Adipose tissue (tissue), 3 donors: ENCODE data around the gene FSD1. TPM values are rescaled to one million over a fixed set of nuclear protein-coding genes. Genes with fewer than 3 reads are reported as not detected.
"Not testable (repeated sequence)": the region's sequence is repeated elsewhere in the genome, so short reads cannot be mapped to it uniquely, and the experiment has no call there.

Source experiments
- H3K27ac ChIP-seq: one replicate; pipeline ENCODE4 v1.5.1; 2013; ENCODE audit warnings: low read depth, low read length
- WGBS, 3 donors: extraction: QIAGEN DNeasy Blood & Tissue Kit; methylation state at CpG; one replicate each; pipeline ENCODE4 v1.1.7; 2013; 5-methylcytosine and 5-hydroxymethylcytosine counted together
- polyA plus RNA-seq, 3 donors: library from polyadenylated mRNA; stranded (reverse); fragments of 200-250 nt; gene quantifications; one replicate each; pipeline ENCODE4 v1.2.3, GENCODE V29; 2013
- donor health status: healthy with polysubstance abuse.
- donor health status: Bipolar disorder and iron deficiency.
- donor health status: healthy.

The FSD1 gene
- polyA plus RNA-seq, 3 donors, result 0.12 TPM; not detected in 1

- no peak overlapping the region for H3K27ac ChIP-seq
- 2 to 3% (median 3%) methylated on average over 40 to 71 of the region's 71 CpGs for WGBS, 3 donors
Measured at GRCh38 chr19:4279530-4280422, 24.6 kb upstream of the FSD1 start.

- 33 to 52% (median 36%) methylated on average over 20 of the region's 20 CpGs for WGBS, 3 donors
- no peak overlapping the region for H3K27ac ChIP-seq
Measured at GRCh38 chr19:4284176-4284958, 20.0 kb upstream of the FSD1 start.

GRCh38 chr19:4284974-4285373 is 19.4 kb upstream of the FSD1 start:
- H3K27ac ChIP-seq, result no peak overlapping the region
- WGBS, 3 donors, result 66 to 76% (median 73%) methylated on average over 6 of the region's 6 CpGs

GRCh38 chr19:4286141-4286540 is 18.3 kb upstream of the FSD1 start:
- 74 to 90% (median 88%) methylated on average over 4 of the region's 4 CpGs for WGBS, 3 donors
- not testable (repeated sequence) for H3K27ac ChIP-seq

GRCh38 chr19:4288091-4288777 is 16.2 kb upstream of the FSD1 start:
- WGBS, 3 donors, result 76 to 82% (median 81%) methylated on average over 16 of the region's 16 CpGs
- no peak overlapping the region for H3K27ac ChIP-seq

GRCh38 chr19:4291184-4291732 is 13.1 kb upstream of the FSD1 start:
- no peak overlapping the region for H3K27ac ChIP-seq
- WGBS, 3 donors, result 56 to 85% (median 77%) methylated on average over 8 of the region's 8 CpGs

GRCh38 chr19:4292515-4292914 is 11.9 kb upstream of the FSD1 start:
- WGBS, 3 donors, result 80 to 88% (median 86%) methylated on average over 15 of the region's 15 CpGs
- no peak overlapping the region for H3K27ac ChIP-seq

- no peak overlapping the region for H3K27ac ChIP-seq
- WGBS, 3 donors, result 38 to 53% (median 53%) methylated on average over 10 of the region's 10 CpGs
Measured at GRCh38 chr19:4294389-4294788, 10.0 kb upstream of the FSD1 start.

GRCh38 chr19:4295972-4296771 is 8.2 kb upstream of the FSD1 start:
- no peak overlapping the region for H3K27ac ChIP-seq
- 43 to 58% (median 54%) methylated on average over 14 of the region's 14 CpGs for WGBS, 3 donors

- 70 to 82% (median 77%) methylated on average over 26 to 27 of the region's 27 CpGs for WGBS, 3 donors
- H3K27ac ChIP-seq, result no peak overlapping the region
Measured at GRCh38 chr19:4297901-4298809, 6.2 kb upstream of the FSD1 start.

GRCh38 chr19:4298810-4299550 is 5.4 kb upstream of the FSD1 start:
- H3K27ac ChIP-seq, result no peak overlapping the region
- WGBS, 3 donors, result 78 to 83% (median 79%) methylated on average over 8 of the region's 8 CpGs

- 86 to 92% (median 91%) methylated on average over 3 of the region's 3 CpGs for WGBS, 3 donors
- no peak overlapping the region for H3K27ac ChIP-seq
Measured at GRCh38 chr19:4300589-4300988, 3.8 kb upstream of the FSD1 start.

- no peak overlapping the region for H3K27ac ChIP-seq
- WGBS, 3 donors, result 47 to 62% (median 47%) methylated on average over 13 of the region's 13 CpGs
Measured at GRCh38 chr19:4301590-4302242, 2.7 kb upstream of the FSD1 start.

GRCh38 chr19:4302243-4302640 is 2.2 kb upstream of the FSD1 start, which contains the start of gene TMIGD2:
Gene TMIGD2 (minus strand): TSS chr19:4302389. CDS start chr19:4302385, 4 bp downstream.
- 30 to 64% (median 44%) methylated on average over 8 of the region's 8 CpGs for WGBS, 3 donors

GRCh38 chr19:4303819-4304537 is 420 bp upstream of the FSD1 start:
- 39 to 52% (median 45%) methylated on average over 18 of the region's 18 CpGs for WGBS, 3 donors
- no peak overlapping the region for H3K27ac ChIP-seq

More at GRCh38 chr19:4302243-4302640, 2.2 kb upstream of the FSD1 start, which contains the start of gene TMIGD2:
- H3K27ac ChIP-seq, result no peak within 1 kb of the TSS
